ENCODE data around the gene MYRFL.

Gene MYRFL

DNA sequence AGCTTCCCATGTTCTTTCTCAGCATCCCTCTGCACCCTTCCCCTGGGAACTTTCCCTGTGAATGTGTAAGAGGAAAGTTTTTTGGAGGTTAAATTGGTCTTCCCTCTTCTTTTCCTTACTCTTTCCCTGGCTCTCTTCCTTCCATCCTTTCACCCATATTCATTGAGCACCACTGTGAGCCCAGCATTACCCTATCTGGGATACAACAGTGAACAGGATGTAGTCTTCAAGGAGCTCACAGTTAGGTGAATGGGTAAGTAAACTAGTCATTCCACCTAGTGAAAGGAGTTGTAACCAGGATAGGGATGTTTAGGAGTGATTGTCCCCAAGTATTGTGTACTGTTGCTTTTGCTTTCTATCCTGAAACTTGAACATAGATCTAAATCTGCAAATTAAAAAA lies 123.8 kb downstream of the MYRFL start:
- H3K4me3 ChIP-seq (ENCODE audit: low read length), result no peak overlapping the region

GRCh38 chr12:69949311-69950002 lies 124.4 kb downstream of the MYRFL start:
- TF ChIP-seq ZNF274 (IDR thresholded peaks at IDR 0.05; ENCODE audit: low read depth, low read length), result no peak
- H3K4me3 ChIP-seq (ENCODE audit: low read length), result no peak overlapping the region

More for the DNA sequence above, 123.8 kb downstream of the MYRFL start:
- no peak for TF ChIP-seq ZNF274 (IDR thresholded peaks at IDR 0.05; ENCODE audit: low read depth, low read length)

GRCh38 chr12:69951108-69951507 lies 126.1 kb downstream of the MYRFL start:
- no peak for TF ChIP-seq ZNF274 (IDR thresholded peaks at IDR 0.05; ENCODE audit: low read depth, low read length)
- no peak overlapping the region for H3K4me3 ChIP-seq (ENCODE audit: low read length)

- no peak overlapping the region for H3K4me3 ChIP-seq (ENCODE audit: low read length)
- no peak for TF ChIP-seq ZNF274 (IDR thresholded peaks at IDR 0.05; ENCODE audit: low read depth, low read length)
Measured at GRCh38 chr12:69952890-69953289, 127.9 kb downstream of the MYRFL start.

DNA sequence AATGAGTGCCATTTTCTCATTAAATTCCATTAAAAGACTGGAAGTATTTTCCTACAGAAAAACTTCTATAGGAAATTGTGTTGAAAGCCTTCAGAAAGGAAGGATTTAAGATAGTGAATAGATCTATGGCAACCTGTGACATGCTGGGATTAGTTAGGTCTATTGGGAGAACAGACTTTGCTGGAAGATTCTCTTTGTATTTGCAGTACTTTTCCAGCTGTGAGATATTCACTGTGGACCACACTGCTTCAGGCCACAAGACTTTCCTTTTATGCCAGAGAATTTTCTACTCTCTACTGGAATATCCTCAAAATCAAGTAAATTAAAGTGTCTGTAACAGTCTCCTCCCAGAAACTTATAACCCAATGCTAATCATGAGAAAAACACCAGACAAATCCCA lies 136.2 kb downstream of the MYRFL start:
- TF ChIP-seq ZNF274 (IDR thresholded peaks at IDR 0.05; ENCODE audit: low read depth, low read length), result no peak
- no peak overlapping the region for H3K4me3 ChIP-seq (ENCODE audit: low read length)

GRCh38 chr12:69966409-69966808 lies 141.4 kb downstream of the MYRFL start:
- TF ChIP-seq ZNF274 (IDR thresholded peaks at IDR 0.05; ENCODE audit: low read depth, low read length), result no peak
- no peak overlapping the region for H3K4me3 ChIP-seq (ENCODE audit: low read length)

DNA sequence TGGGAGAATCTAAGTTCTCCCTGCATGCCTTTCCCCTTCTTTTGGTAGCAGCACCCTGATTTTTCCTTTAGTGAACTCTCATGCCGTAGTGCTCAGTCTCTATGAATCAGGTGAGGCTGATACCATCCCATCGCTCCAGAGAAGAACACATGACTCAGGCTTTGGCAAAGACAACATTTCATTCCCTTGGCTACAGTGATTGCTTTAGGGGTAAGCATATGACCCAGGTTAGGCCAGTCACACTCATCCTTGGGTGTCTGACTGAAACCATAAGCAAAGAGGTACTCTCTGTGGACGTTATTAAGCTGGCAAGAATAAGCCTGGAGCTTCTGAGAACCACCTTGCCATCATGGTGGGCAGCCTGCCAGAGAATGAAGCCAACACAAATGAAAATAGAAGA lies 141.8 kb downstream of the MYRFL start:
- no peak for TF ChIP-seq ZNF274 (IDR thresholded peaks at IDR 0.05; ENCODE audit: low read depth, low read length)
- no peak overlapping the region for H3K4me3 ChIP-seq (ENCODE audit: low read length)

GRCh38 chr12:69969011-69969410 lies 144.0 kb downstream of the MYRFL start:
- TF ChIP-seq ZNF274 (IDR thresholded peaks at IDR 0.05; ENCODE audit: low read depth, low read length), result no peak
- no peak overlapping the region for H3K4me3 ChIP-seq (ENCODE audit: low read length)

GRCh38 chr12:69972136-69972535 lies 147.1 kb downstream of the MYRFL start:
- no peak overlapping the region for H3K4me3 ChIP-seq (ENCODE audit: low read length)
- TF ChIP-seq ZNF274 (IDR thresholded peaks at IDR 0.05; ENCODE audit: low read depth, low read length), result no peak

DNA sequence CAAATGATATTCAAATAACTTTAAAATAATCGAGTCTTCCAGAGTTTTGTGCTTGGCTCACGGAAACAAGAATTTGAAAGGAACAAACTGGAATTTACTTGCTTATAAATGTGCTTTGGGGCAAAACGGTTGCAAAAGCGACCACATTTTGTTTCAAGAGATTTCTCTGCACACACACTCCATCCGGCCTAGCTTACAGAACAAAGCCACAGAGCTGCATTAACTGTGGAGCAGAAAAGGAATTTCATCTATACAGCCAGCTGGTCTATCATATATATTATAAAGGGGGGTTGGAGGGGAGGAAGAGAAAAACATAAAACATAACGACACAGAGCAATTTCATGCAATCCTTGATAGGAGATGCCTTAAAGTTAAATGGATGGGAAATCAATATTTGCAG lies 153.0 kb downstream of the MYRFL start:
- TF ChIP-seq ZNF274 (IDR thresholded peaks at IDR 0.05; ENCODE audit: low read depth, low read length), result no peak
- H3K4me3 ChIP-seq (ENCODE audit: low read length), result no peak overlapping the region

GRCh38 chr12:69981881-69982475 lies 157.0 kb downstream of the MYRFL start:
- no peak overlapping the region for H3K4me3 ChIP-seq (ENCODE audit: low read length)
- no peak for TF ChIP-seq ZNF274 (IDR thresholded peaks at IDR 0.05; ENCODE audit: low read depth, low read length)

DNA sequence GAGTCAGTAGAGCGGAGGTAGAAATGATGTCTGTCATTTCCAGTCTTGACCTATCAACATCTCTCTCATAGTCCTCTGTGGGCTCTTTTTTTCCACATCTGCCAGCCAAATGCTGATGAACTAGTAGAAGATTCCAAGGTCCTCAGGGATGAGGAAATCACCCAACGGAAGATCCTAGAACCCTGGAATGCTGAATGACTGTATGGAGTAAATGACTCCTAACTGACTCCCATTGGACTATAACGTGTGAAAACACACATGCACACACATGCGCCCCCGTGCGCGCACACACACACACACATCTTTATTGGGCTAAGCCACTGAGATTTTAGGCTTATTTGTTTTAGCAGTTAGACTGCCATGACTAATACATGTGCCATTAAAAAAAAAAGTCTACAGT lies 159.2 kb downstream of the MYRFL start:
- no peak overlapping the region for H3K4me3 ChIP-seq (ENCODE audit: low read length)
- no peak for TF ChIP-seq ZNF274 (IDR thresholded peaks at IDR 0.05; ENCODE audit: low read depth, low read length)

DNA sequence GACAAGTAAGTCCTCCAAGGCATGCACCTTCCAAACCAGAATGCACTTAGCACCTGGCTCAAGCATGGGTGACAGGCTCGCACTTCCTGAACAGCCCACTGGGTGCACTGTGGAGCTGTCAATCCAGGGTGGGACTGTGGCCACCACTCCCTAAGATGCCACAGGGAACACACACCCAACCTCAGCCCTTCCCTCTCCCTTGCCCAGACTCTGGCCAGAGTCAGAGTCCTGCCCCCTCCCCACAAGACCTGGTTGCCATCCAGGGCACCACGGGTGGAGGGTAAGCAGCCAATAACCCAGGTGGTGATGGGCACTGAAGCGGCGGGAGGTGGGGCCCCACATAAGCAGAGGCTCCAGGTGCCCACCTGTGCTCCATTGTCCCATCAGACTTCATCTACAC lies 160.6 kb downstream of the MYRFL start:
- TF ChIP-seq ZNF274 (IDR thresholded peaks at IDR 0.05; ENCODE audit: low read depth, low read length), result no peak
- H3K4me3 ChIP-seq (ENCODE audit: low read length), result no peak overlapping the region

GRCh38 chr12:69986114-69986513 lies 161.1 kb downstream of the MYRFL start:
- no peak overlapping the region for H3K4me3 ChIP-seq (ENCODE audit: low read length)
- TF ChIP-seq ZNF274 (IDR thresholded peaks at IDR 0.05; ENCODE audit: low read depth, low read length), result no peak

DNA sequence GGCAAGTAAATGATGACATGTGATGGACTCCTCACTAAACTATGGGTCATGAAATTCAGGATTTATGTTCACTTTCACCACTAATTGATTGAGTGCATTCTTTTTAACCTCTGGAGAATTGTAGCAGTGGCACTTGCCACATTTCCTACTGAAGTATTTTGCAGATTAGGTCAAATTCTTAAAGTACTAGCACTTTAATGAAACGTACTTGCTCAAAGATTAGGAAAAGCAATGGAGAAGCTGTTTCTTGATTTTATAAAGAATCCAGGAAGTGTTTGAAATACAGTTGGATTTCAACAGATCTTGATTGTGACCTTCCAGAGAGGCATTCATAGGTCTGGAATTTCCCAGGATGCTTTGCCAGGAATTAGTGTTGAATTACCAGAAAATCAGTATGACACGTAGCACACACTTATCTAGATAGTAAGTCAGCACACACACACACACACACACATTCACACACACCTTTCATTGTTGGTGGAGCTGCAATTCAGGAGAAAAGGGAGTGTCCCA lies 162.6 kb downstream of the MYRFL start:
- no peak overlapping the region for H3K4me3 ChIP-seq (ENCODE audit: low read length)
- TF ChIP-seq ZNF274 (IDR thresholded peaks at IDR 0.05; ENCODE audit: low read depth, low read length), result no peak
